ENCODE measurements around the gene SLC25A48.
"Not testable (repeated sequence)": the region's sequence is repeated elsewhere in the genome, so short reads cannot be mapped to it uniquely, and the experiment has no call there.

The SLC25A48 gene

GRCh38 chr5:135833961-135834638 is 363 bp upstream of the SLC25A48 start:
- DNase-seq: peak in 1 of 2 experiments; percentile 45
- TF ChIP-seq POLR2A (IDR thresholded peaks at IDR 0.05; ENCODE audit: low read length): no peak
- no peak for TF ChIP-seq GATA1 (IDR thresholded peaks at IDR 0.05; ENCODE audit: low read depth, low read length)

GRCh38 chr5:135835766-135836165 is 1.3 kb downstream of the SLC25A48 start:
- DNase-seq: no peak
- TF ChIP-seq GATA1 (IDR thresholded peaks at IDR 0.05; ENCODE audit: low read depth, low read length): no peak

GRCh38 chr5:135838395-135838794 is 3.9 kb downstream of the SLC25A48 start:
- not testable (repeated sequence) for DNase-seq

- DNase-seq: no peak
- TF ChIP-seq POLR2A (IDR thresholded peaks at IDR 0.05; ENCODE audit: low read length) (no peak), GATA1 (IDR thresholded peaks at IDR 0.05; ENCODE audit: low read depth, low read length) (no peak)
These were observed 5.1 kb downstream of the SLC25A48 start for GRCh38 chr5:135839566-135839965.

GRCh38 chr5:135840959-135841358 is 6.5 kb downstream of the SLC25A48 start:
- no peak for DNase-seq

GRCh38 chr5:135842737-135843136 is 8.3 kb downstream of the SLC25A48 start:
- DNase-seq: no peak
- TF ChIP-seq GATA1 (IDR thresholded peaks at IDR 0.05; ENCODE audit: low read depth, low read length) (no peak), POLR2A (IDR thresholded peaks at IDR 0.05; ENCODE audit: low read length) (no peak)

More at GRCh38 chr5:135840959-135841358, 6.5 kb downstream of the SLC25A48 start:
- no peak for TF ChIP-seq GATA1 (IDR thresholded peaks at IDR 0.05; ENCODE audit: low read depth, low read length)
- no peak for TF ChIP-seq POLR2A (IDR thresholded peaks at IDR 0.05; ENCODE audit: low read length)

- no peak for DNase-seq
- TF ChIP-seq POLR2A (IDR thresholded peaks at IDR 0.05; ENCODE audit: low read length) (no peak), GATA1 (IDR thresholded peaks at IDR 0.05; ENCODE audit: low read depth, low read length) (no peak)
These were observed 9.3 kb downstream of the SLC25A48 start for GRCh38 chr5:135843571-135844337.

GRCh38 chr5:135846311-135846710 is 11.8 kb downstream of the SLC25A48 start:
- no peak for TF ChIP-seq POLR2A (IDR thresholded peaks at IDR 0.05; ENCODE audit: low read length)
- TF ChIP-seq GATA1 (IDR thresholded peaks at IDR 0.05; ENCODE audit: low read depth, low read length): no peak
- DNase-seq: no peak

GRCh38 chr5:135847976-135848375 is 13.5 kb downstream of the SLC25A48 start:
- DNase-seq: no peak
- no peak for TF ChIP-seq POLR2A (IDR thresholded peaks at IDR 0.05; ENCODE audit: low read length)
- no peak for TF ChIP-seq GATA1 (IDR thresholded peaks at IDR 0.05; ENCODE audit: low read depth, low read length)

GRCh38 chr5:135850231-135850630 is 15.8 kb downstream of the SLC25A48 start:
- TF ChIP-seq GATA1 (IDR thresholded peaks at IDR 0.05; ENCODE audit: low read depth, low read length) (no peak), POLR2A (IDR thresholded peaks at IDR 0.05; ENCODE audit: low read length) (no peak)

GRCh38 chr5:135850671-135851070 is 16.2 kb downstream of the SLC25A48 start:
- no peak for DNase-seq
- TF ChIP-seq POLR2A (IDR thresholded peaks at IDR 0.05; ENCODE audit: low read length): no peak
- TF ChIP-seq GATA1 (IDR thresholded peaks at IDR 0.05; ENCODE audit: low read depth, low read length): no peak

More at GRCh38 chr5:135850231-135850630, 15.8 kb downstream of the SLC25A48 start:
- no peak for DNase-seq

GRCh38 chr5:135851186-135851914 is 16.9 kb downstream of the SLC25A48 start:
- no peak for TF ChIP-seq GATA1 (IDR thresholded peaks at IDR 0.05; ENCODE audit: low read depth, low read length)
- no peak for TF ChIP-seq POLR2A (IDR thresholded peaks at IDR 0.05; ENCODE audit: low read length)
- DNase-seq: no peak

GRCh38 chr5:135851915-135852845 is 17.7 kb downstream of the SLC25A48 start:
- TF ChIP-seq GATA1 (IDR thresholded peaks at IDR 0.05; ENCODE audit: low read depth, low read length) (no peak), POLR2A (IDR thresholded peaks at IDR 0.05; ENCODE audit: low read length) (no peak)

More at GRCh38 chr5:135851915-135852845, 17.7 kb downstream of the SLC25A48 start:
- no peak for DNase-seq
